ENCODE results near the gene CYP24A1.

CYP24A1 gene

GRCh38 chr20:54156522-54156921 is 17.3 kb downstream of the CYP24A1 start:
- TF ChIP-seq CTCF (IDR thresholded peaks at IDR 0.05; ENCODE audit: low read length, missing control alignments) = no peak
- no peak overlapping the region for H3K4me3 ChIP-seq (replicated peaks; ENCODE audit: low read depth, low read length)
- DNase-seq (ENCODE audit: low read depth) = no peak

GRCh38 chr20:54155736-54156317 is 18.0 kb downstream of the CYP24A1 start:
- no peak overlapping the region for H3K4me3 ChIP-seq (replicated peaks; ENCODE audit: low read depth, low read length)
- DNase-seq (ENCODE audit: low read depth) = no peak
- no peak for TF ChIP-seq CTCF (IDR thresholded peaks at IDR 0.05; ENCODE audit: low read length, missing control alignments)

GRCh38 chr20:54154439-54154838 is 19.3 kb downstream of the CYP24A1 start:
- DNase-seq (ENCODE audit: low read depth) = no peak
- no peak overlapping the region for H3K4me3 ChIP-seq (replicated peaks; ENCODE audit: low read depth, low read length)
- TF ChIP-seq CTCF (IDR thresholded peaks at IDR 0.05; ENCODE audit: low read length, missing control alignments) = no peak

GRCh38 chr20:54153847-54154246 is 19.9 kb downstream of the CYP24A1 start:
- no peak for TF ChIP-seq CTCF (IDR thresholded peaks at IDR 0.05; ENCODE audit: low read length, missing control alignments)
- H3K4me3 ChIP-seq (replicated peaks; ENCODE audit: low read depth, low read length) = no peak overlapping the region
- DNase-seq (ENCODE audit: low read depth) = no peak

- DNase-seq (ENCODE audit: low read depth) = no peak
- no peak overlapping the region for H3K4me3 ChIP-seq (replicated peaks; ENCODE audit: low read depth, low read length)
- no peak for TF ChIP-seq CTCF (IDR thresholded peaks at IDR 0.05; ENCODE audit: low read length, missing control alignments)
These were observed 20.8 kb downstream of the CYP24A1 start for GRCh38 chr20:54153041-54153327.

- TF ChIP-seq CTCF (IDR thresholded peaks at IDR 0.05; ENCODE audit: low read length, missing control alignments) = no peak
- DNase-seq (ENCODE audit: low read depth) = no peak
- no peak overlapping the region for H3K4me3 ChIP-seq (replicated peaks; ENCODE audit: low read depth, low read length)
These were observed 21.4 kb downstream of the CYP24A1 start for GRCh38 chr20:54152227-54153040.

All from fibroblast of pulmonary artery (primary cell).